ENCODE data around the gene NUDT19. TPM values are rescaled to one million over a fixed set of nuclear protein-coding genes. Genes with fewer than 3 reads are reported as not detected.
"Not testable (repeated sequence)": the region's sequence is repeated elsewhere in the genome, so short reads cannot be mapped to it uniquely, and the experiment has no call there.

The NUDT19 gene
- polyA plus RNA-seq, 1 donor (not counting 4 experiments of a cell fraction or from before 2014, with no cell fraction given): 12.2 TPM

DNA sequence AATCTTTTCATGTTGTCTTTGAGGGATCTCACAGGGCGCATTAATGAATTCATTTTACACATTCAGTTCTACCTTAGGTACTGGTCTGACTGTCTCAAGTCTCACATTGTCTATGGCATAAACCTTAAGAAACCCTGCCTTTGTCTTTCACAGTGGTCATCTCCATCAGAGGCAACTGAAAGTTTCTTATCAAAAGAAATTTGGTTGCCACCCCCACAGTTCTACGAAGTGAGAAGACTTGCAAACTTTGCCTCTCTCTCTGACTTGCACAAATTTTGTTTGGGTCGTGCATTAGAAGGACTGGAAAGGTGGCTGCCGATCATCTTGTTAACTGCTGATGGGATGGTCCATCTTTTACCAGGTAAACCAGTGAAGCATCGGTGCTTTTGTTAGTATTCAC is 17.4 kb downstream of the NUDT19 start:
- no peaks in the 10 kb centered on the region for H4K20me1 ChIP-seq (ENCODE audit: control insufficient read depth, extremely low read depth, insufficient read depth, low read length)
- no peak overlapping the region for H3K9ac ChIP-seq (ENCODE audit: control insufficient read depth, extremely low read depth, insufficient read depth, low read length)
- no peak overlapping the region for H3K4me3 ChIP-seq (ENCODE audit: control insufficient read depth in 2 of 3, extremely low read depth in 1 of 3, insufficient read depth in 2 of 3, low read depth in 1 of 3, low read length in 3 of 3)
- dilution Hi-C loops (cut with MboI; ENCODE audit: extremely low pct_ligation_motif_present, low sequenced_read_pairs): no loop called here
- FAIRE-seq: no peak
- no peaks in the 10 kb centered on the region for H3K27me3 ChIP-seq (ENCODE audit: control insufficient read depth, extremely low read depth, insufficient read depth, low read length)
- H2AFZ ChIP-seq (ENCODE audit: control insufficient read depth, low read length): no peak overlapping the region
- peaks cover 3 to 11% of the 10 kb centered on the region in 2 experiments for H3K36me3 ChIP-seq (ENCODE audit: control insufficient read depth in 2 of 2, extremely low read depth in 1 of 2, insufficient read depth in 2 of 2, low read length in 2 of 2)
- H3K4me1 ChIP-seq (ENCODE audit: control insufficient read depth, extremely low read depth, insufficient read depth, low read length): no peaks in the 10 kb centered on the region
- TF ChIP-seq, protein P1, sequence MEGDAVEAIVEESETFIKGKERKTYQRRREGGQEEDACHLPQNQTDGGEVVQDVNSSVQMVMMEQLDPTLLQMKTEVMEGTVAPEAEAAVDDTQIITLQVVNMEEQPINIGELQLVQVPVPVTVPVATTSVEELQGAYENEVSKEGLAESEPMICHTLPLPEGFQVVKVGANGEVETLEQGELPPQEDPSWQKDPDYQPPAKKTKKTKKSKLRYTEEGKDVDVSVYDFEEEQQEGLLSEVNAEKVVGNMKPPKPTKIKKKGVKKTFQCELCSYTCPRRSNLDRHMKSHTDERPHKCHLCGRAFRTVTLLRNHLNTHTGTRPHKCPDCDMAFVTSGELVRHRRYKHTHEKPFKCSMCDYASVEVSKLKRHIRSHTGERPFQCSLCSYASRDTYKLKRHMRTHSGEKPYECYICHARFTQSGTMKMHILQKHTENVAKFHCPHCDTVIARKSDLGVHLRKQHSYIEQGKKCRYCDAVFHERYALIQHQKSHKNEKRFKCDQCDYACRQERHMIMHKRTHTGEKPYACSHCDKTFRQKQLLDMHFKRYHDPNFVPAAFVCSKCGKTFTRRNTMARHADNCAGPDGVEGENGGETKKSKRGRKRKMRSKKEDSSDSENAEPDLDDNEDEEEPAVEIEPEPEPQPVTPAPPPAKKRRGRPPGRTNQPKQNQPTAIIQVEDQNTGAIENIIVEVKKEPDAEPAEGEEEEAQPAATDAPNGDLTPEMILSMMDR (optimal IDR thresholded peaks at IDR 0.05 in 1 of 3, IDR thresholded peaks at IDR 0.05 in 1 of 3, conservative IDR thresholded peaks at IDR 0.05 in 1 of 3; ENCODE audit: extremely low read depth in 1 of 3, insufficient read depth in 2 of 3, low read length in 3 of 3): no peak
- TF ChIP-seq EZH2 (IDR thresholded peaks at IDR 0.05; ENCODE audit: low read length): no peak
- H3K79me2 ChIP-seq (ENCODE audit: control insufficient read depth, insufficient read depth, low read length): peaks cover 39% of the 10 kb centered on the region
- H3K9me1 ChIP-seq (ENCODE audit: control insufficient read depth, extremely low read depth, insufficient read depth, low read length): peaks cover 3% of the 10 kb centered on the region
- no peak for DNase-seq (ENCODE audit: low read depth, low spot score)
- H3K27ac ChIP-seq (ENCODE audit: control insufficient read depth, insufficient read depth, low read length): no peak overlapping the region
- no peaks in the 10 kb centered on the region for H3K9me3 ChIP-seq (ENCODE audit: control insufficient read depth, low read depth, low read length)
- H3K4me2 ChIP-seq (ENCODE audit: control insufficient read depth, extremely low read depth, insufficient read depth, low read depth, low read length): no peak overlapping the region

DNA sequence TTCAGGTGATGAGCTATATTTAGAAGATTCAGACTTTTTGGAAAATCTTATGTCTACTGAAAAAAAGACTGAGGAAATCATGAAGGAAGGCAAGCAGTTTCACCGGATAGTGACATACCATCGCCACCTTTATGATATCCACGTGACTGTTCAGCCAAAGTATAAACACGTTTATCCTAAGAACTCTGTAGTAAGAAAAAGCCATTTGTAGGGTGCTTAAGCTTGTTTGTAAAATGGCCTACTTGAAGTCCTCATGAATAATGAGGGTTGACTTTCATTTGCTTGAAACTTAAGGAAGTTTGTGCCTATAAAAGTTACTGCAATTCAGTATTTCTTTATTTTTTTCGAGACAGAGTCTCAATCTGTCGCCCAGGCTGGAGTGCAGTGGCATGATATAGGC is 20.1 kb downstream of the NUDT19 start:
- Histone ChIP-seq H3K36me3 (ENCODE audit: control insufficient read depth in 2 of 2, extremely low read depth in 1 of 2, insufficient read depth in 2 of 2, low read length in 2 of 2) (peaks cover 3 to 14% of the 10 kb centered on the region in 2 experiments), H3K4me2 (ENCODE audit: control insufficient read depth, extremely low read depth, insufficient read depth, low read depth, low read length) (no peak overlapping the region), H3K27me3 (ENCODE audit: control insufficient read depth, extremely low read depth, insufficient read depth, low read length) (no peaks in the 10 kb centered on the region), H3K27ac (ENCODE audit: control insufficient read depth, insufficient read depth, low read length) (no peak overlapping the region), H4K20me1 (ENCODE audit: control insufficient read depth, extremely low read depth, insufficient read depth, low read length) (no peaks in the 10 kb centered on the region), H2AFZ (ENCODE audit: control insufficient read depth, low read length) (no peak overlapping the region), H3K9me3 (ENCODE audit: control insufficient read depth, low read depth, low read length) (no peaks in the 10 kb centered on the region), H3K79me2 (ENCODE audit: control insufficient read depth, insufficient read depth, low read length) (peaks cover 15% of the 10 kb centered on the region), H3K4me1 (ENCODE audit: control insufficient read depth, extremely low read depth, insufficient read depth, low read length) (no peaks in the 10 kb centered on the region), H3K4me3 (ENCODE audit: control insufficient read depth in 2 of 3, extremely low read depth in 1 of 3, insufficient read depth in 2 of 3, low read depth in 1 of 3, low read length in 3 of 3) (no peak overlapping the region), H3K9me1 (ENCODE audit: control insufficient read depth, extremely low read depth, insufficient read depth, low read length) (peaks cover 3% of the 10 kb centered on the region), H3K9ac (ENCODE audit: control insufficient read depth, extremely low read depth, insufficient read depth, low read length) (no peak overlapping the region)
- no peak for FAIRE-seq
- dilution Hi-C loops (cut with MboI; ENCODE audit: extremely low pct_ligation_motif_present, low sequenced_read_pairs): no loop called here
- DNase-seq (ENCODE audit: low read depth, low spot score): no peak
- TF ChIP-seq EZH2 (IDR thresholded peaks at IDR 0.05; ENCODE audit: low read length): no peak
- TF ChIP-seq, protein P1 (optimal IDR thresholded peaks at IDR 0.05 in 1 of 3, IDR thresholded peaks at IDR 0.05 in 1 of 3, conservative IDR thresholded peaks at IDR 0.05 in 1 of 3; ENCODE audit: extremely low read depth in 1 of 3, insufficient read depth in 2 of 3, low read length in 3 of 3): no peak

DNA sequence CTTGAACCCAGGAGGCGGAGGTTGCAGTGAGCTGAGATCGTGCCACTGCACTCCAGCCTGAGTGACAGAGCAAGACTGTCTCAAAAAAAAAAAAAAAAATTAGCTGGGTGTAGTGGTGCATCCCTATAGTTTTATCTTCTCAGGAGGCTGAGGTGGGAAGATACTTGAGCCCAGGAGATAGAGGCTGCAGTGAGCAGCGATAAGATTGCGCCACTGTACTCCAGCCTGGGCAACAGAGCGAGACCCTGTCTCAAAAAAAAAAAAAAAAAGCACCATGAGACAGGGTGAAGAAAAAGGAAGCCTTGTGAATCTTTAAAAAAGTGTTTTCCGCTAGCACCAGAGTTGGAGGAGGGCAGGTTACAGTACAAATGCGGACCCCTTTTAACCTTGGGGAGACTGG is 24.6 kb downstream of the NUDT19 start:
- H2AFZ ChIP-seq (ENCODE audit: control insufficient read depth, low read length); DNase-seq (ENCODE audit: low read depth, low spot score); H3K4me2 ChIP-seq (ENCODE audit: control insufficient read depth, extremely low read depth, insufficient read depth, low read depth, low read length); H3K4me1 ChIP-seq (ENCODE audit: control insufficient read depth, extremely low read depth, insufficient read depth, low read length); H3K27me3 ChIP-seq (ENCODE audit: control insufficient read depth, extremely low read depth, insufficient read depth, low read length); H3K27ac ChIP-seq (ENCODE audit: control insufficient read depth, insufficient read depth, low read length); H4K20me1 ChIP-seq (ENCODE audit: control insufficient read depth, extremely low read depth, insufficient read depth, low read length); H3K9ac ChIP-seq (ENCODE audit: control insufficient read depth, extremely low read depth, insufficient read depth, low read length); FAIRE-seq; H3K9me1 ChIP-seq (ENCODE audit: control insufficient read depth, extremely low read depth, insufficient read depth, low read length); H3K9me3 ChIP-seq (ENCODE audit: control insufficient read depth, low read depth, low read length); H3K79me2 ChIP-seq (ENCODE audit: control insufficient read depth, insufficient read depth, low read length); H3K4me3 ChIP-seq (ENCODE audit: control insufficient read depth in 2 of 3, extremely low read depth in 1 of 3, insufficient read depth in 2 of 3, low read depth in 1 of 3, low read length in 3 of 3); dilution Hi-C loops (cut with MboI; ENCODE audit: extremely low pct_ligation_motif_present, low sequenced_read_pairs): not testable (repeated sequence)
- peaks cover 3 to 16% of the 10 kb centered on the region in 2 experiments for H3K36me3 ChIP-seq (ENCODE audit: control insufficient read depth in 2 of 2, extremely low read depth in 1 of 2, insufficient read depth in 2 of 2, low read length in 2 of 2)

All from keratinocyte (primary cell).